AG04450 (cell line): ENCODE results near the gene MACO1. TPM values are rescaled to one million over a fixed set of nuclear protein-coding genes. Genes with fewer than 3 reads are reported as not detected.

Experiments used
- CTCF ChIA-PET: fragments of 300-600, 350-600 bp; formaldehyde crosslinking; extraction: SDS; loops from one replicate; lab custom pipeline; 2022; ENCODE audit warnings: antibody characterized with exemption, inconsistent platforms; lab: Charles Lee
- POLR2A ChIA-PET: fragments of 350-600 bp; formaldehyde crosslinking; extraction: SDS; loops from one replicate; lab custom pipeline; 2021; ENCODE audit warnings: antibody characterized with exemption, inconsistent platforms; lab: Yijun Ruan, JAX
- DNase-seq: peaks from one replicate; pipeline ENCODE4 v3.0.0-alpha.2; 2011; ENCODE audit warnings: low read depth, low spot score
- H3K27ac ChIP-seq: one replicate; pipeline ENCODE4 v1.5.1; 2012; ENCODE audit warnings: low read depth, low read length, control low read depth
- H3K27me3 ChIP-seq: one replicate; pipeline ENCODE4 v1.6.0; 2012; ENCODE audit warnings: low read length; ENCODE audit not compliant: control insufficient read depth, insufficient read depth
- H3K4me3 ChIP-seq: 2 replicates; pipeline ENCODE4 v1.5.1; 2011; ENCODE audit warnings: mild to moderate bottlenecking, low read depth, low read length, control low read depth
- H3K9me3 ChIP-seq: 2 replicates; pipeline ENCODE4 v1.5.1; 2012; ENCODE audit warnings: low read length; ENCODE audit not compliant: control insufficient read depth, insufficient read depth
- polyA plus RNA-seq: library from polyadenylated mRNA; depleted of rRNA; stranded (reverse); fragments of >200 nt; gene quantifications from 2 replicates; pipeline ENCODE4 v1.2.3, GENCODE V29; 2011; rRNA removed
- TF ChIP-seq, protein P1 (sequence below): IDR thresholded peaks from 2 replicates; pipeline ENCODE4 v1.5.1; 2011; ENCODE audit warnings: low read depth, low read length, control low read depth, inconsistent platforms

Gene MACO1
- polyA plus RNA-seq, 1 experiment, result 16.7 TPM

DNA sequence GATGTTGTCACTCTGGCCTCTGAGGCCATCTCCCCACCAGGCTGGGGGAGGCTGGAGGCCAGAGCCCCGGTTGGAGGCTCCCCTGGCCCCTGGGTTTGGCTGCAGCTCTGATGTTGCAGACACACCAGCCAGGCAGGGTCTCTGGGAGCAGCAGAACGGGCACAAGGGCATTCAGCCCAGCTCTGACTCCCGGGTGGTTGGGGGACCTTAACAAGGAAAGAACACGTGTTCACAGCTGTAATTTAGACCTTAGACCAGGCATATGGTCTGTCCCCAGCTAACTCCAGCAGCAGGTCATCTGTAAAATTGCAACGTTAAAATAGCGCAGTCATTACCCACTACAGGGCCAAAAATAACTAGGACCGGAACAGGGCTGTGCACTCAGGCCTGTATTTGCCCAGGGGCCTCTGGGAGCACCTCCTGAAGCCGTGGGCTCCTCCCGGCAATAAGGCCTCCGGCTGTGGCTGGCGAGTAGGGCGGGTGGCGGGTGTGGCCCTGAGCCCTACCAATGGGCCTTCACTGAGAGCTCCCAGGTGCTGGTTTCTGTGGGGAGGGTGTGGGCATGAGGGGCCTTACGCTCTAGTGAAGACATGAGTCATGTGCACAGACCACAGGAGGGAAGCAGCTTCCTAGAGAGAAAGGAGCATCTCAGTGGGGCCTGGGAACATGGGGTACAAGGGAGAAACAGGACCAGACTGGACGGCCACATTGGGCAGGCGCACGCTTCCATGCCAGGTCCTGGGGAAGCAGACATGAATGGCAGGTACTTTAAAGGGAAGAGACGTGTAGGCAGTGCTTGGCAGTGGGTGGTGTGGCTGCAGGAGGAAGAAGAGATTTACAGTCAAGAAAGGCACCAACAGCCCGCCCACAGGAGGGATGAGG, 118.8 kb downstream of the MACO1 start:
- ChIA-PET CTCF (interaction anchor here (0.9 to 1.2 kb wide), 2 partner anchors 17 to 23 kb away, joined by 3 to 4 read pairs; no protein-coding TSS in a partner anchor), POLR2A (interaction anchor here (0.8 to 1.1 kb wide), 2 partner anchors 42 to 49 kb away, joined by 3 to 4 read pairs; no protein-coding TSS in a partner anchor)
- TF ChIP-seq, protein P1, sequence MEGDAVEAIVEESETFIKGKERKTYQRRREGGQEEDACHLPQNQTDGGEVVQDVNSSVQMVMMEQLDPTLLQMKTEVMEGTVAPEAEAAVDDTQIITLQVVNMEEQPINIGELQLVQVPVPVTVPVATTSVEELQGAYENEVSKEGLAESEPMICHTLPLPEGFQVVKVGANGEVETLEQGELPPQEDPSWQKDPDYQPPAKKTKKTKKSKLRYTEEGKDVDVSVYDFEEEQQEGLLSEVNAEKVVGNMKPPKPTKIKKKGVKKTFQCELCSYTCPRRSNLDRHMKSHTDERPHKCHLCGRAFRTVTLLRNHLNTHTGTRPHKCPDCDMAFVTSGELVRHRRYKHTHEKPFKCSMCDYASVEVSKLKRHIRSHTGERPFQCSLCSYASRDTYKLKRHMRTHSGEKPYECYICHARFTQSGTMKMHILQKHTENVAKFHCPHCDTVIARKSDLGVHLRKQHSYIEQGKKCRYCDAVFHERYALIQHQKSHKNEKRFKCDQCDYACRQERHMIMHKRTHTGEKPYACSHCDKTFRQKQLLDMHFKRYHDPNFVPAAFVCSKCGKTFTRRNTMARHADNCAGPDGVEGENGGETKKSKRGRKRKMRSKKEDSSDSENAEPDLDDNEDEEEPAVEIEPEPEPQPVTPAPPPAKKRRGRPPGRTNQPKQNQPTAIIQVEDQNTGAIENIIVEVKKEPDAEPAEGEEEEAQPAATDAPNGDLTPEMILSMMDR, result no peak
- Histone ChIP-seq H3K27ac (no peak overlapping the region), H3K4me3 (no peak overlapping the region), H3K27me3 (no peaks in the 10 kb centered on the region), H3K9me3 (no peaks in the 10 kb centered on the region)
- no peak for DNase-seq

Other genes with a start within 250 kb of the MACO1 start
- 33.7 and 48.3 TPM in 2 replicates for gene SYF2, start 198.4 kb upstream of the MACO1 start, polyA plus RNA-seq
- 49.7 and 65.7 TPM in 2 replicates for gene RSRP1, start 183.4 kb upstream of the MACO1 start, polyA plus RNA-seq
- not detected in 2 replicates for gene RHD, start 158.4 kb upstream of the MACO1 start, polyA plus RNA-seq
- 103 and 134 TPM in 2 replicates for gene TMEM50A, start 92.6 kb upstream of the MACO1 start, polyA plus RNA-seq
- 0.25 and 0.42 TPM in 2 replicates for gene RHCE, start 10.1 kb upstream of the MACO1 start, polyA plus RNA-seq
- gene LDLRAP1, start 112.7 kb downstream of the MACO1 start, polyA plus RNA-seq, result 12.4 and 12.6 TPM in 2 replicates
- gene MAN1C1, start 185.9 kb downstream of the MACO1 start, polyA plus RNA-seq, result 16.9 TPM in 2 replicates